Measurements from ENCODE around the gene ADGRA1. TPM values are rescaled to one million over a fixed set of nuclear protein-coding genes. Genes with fewer than 3 reads are reported as not detected.

ADGRA1 gene
- total RNA-seq, 1 experiment from 2014 or later, result not detected

DNA sequence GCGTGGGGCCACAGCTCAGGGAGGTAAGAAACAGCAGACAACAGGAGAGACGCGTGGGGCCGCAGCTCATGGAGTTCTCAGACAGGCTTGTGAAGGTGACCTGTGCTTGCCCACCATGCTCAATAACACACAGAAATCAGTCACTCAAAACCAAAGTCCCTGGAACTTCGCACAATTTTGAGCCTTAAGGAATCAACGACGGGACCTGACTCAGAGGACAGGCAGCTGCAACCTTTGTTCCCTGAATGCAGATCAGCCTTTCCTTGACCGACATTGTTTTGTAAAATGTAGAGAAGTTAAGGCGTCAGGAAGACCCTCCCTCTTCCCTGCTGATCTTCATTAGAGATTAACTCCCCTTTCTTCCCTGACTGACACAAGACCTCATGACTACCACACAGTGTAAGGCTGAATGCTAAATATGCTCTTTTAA, 63.8 kb downstream of the ADGRA1 start:
- Histone ChIP-seq H3K9me2 (replicated peaks; ENCODE audit: low read length) (no peaks in the 10 kb centered on the region), H4K20me1 (ENCODE audit: low read length) (no peaks in the 10 kb centered on the region), H3K4me2 (ENCODE audit: low read length) (no peak overlapping the region), H2AFZ (ENCODE audit: low read length) (no peak overlapping the region), H3K79me2 (ENCODE audit: low read length) (no peaks in the 10 kb centered on the region), H3K36me3 (ENCODE audit: low read depth, low read length) (no peaks in the 10 kb centered on the region), H3K9me3 (ENCODE audit: low read length) (no peaks in the 10 kb centered on the region), H3K27ac (ENCODE audit: low read length) (no peak overlapping the region), H3K27me3 (ENCODE audit: low read length) (peaks cover 19% of the 10 kb centered on the region; the same call in 1 of the 2 replicates), H3K4me3 (ENCODE audit: low read length) (no peak overlapping the region), H3F3A (ENCODE audit: low read length, unreplicated experiment) (no peaks in the 10 kb centered on the region), H3K9ac (ENCODE audit: low read length) (no peak overlapping the region), H3K4me1 (ENCODE audit: insufficient read depth, low read length) (no peaks in the 10 kb centered on the region)
- intact Hi-C loops (cut with micrococcal nuclease), result no loop called here
- DNase-seq, result no peak
- ATAC-seq, result no peak
- ChIA-PET POLR2A (ENCODE audit: unreplicated experiment) (no interaction called here), CTCF (no interaction called here)
- BruUV-seq (replicated peaks), result no TSS peak
- TF ChIP-seq, protein P1, sequence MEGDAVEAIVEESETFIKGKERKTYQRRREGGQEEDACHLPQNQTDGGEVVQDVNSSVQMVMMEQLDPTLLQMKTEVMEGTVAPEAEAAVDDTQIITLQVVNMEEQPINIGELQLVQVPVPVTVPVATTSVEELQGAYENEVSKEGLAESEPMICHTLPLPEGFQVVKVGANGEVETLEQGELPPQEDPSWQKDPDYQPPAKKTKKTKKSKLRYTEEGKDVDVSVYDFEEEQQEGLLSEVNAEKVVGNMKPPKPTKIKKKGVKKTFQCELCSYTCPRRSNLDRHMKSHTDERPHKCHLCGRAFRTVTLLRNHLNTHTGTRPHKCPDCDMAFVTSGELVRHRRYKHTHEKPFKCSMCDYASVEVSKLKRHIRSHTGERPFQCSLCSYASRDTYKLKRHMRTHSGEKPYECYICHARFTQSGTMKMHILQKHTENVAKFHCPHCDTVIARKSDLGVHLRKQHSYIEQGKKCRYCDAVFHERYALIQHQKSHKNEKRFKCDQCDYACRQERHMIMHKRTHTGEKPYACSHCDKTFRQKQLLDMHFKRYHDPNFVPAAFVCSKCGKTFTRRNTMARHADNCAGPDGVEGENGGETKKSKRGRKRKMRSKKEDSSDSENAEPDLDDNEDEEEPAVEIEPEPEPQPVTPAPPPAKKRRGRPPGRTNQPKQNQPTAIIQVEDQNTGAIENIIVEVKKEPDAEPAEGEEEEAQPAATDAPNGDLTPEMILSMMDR (conservative IDR thresholded peaks at IDR 0.05; ENCODE audit: low read depth, low read length), result no peak
- TF ChIP-seq EZH2phosphoT487 (IDR thresholded peaks at IDR 0.05; ENCODE audit: borderline replicate concordance, low read length) (no peak), EZH2 (IDR thresholded peaks at IDR 0.05; ENCODE audit: low read length, unreplicated experiment) (no peak)

GRCh38 chr10:133154411-133154810, 66.7 kb downstream of the ADGRA1 start:
- ATAC-seq, result no peak
- Histone ChIP-seq H3K4me1 (ENCODE audit: insufficient read depth, low read length) (no peaks in the 10 kb centered on the region), H3K9ac (ENCODE audit: low read length) (no peak overlapping the region), H3K27ac (ENCODE audit: low read length) (no peak overlapping the region), H3F3A (ENCODE audit: low read length, unreplicated experiment) (no peaks in the 10 kb centered on the region), H3K4me2 (ENCODE audit: low read length) (no peak overlapping the region), H3K9me2 (replicated peaks; ENCODE audit: low read length) (no peaks in the 10 kb centered on the region), H2AFZ (ENCODE audit: low read length) (no peak overlapping the region), H3K4me3 (ENCODE audit: low read length) (no peak overlapping the region), H3K9me3 (ENCODE audit: low read length) (no peaks in the 10 kb centered on the region), H3K79me2 (ENCODE audit: low read length) (no peaks in the 10 kb centered on the region), H3K27me3 (ENCODE audit: low read length) (peaks cover 11% of the 10 kb centered on the region; the same call in 1 of the 2 replicates), H4K20me1 (ENCODE audit: low read length) (no peaks in the 10 kb centered on the region), H3K36me3 (ENCODE audit: low read depth, low read length) (no peaks in the 10 kb centered on the region)
- intact Hi-C loops (cut with micrococcal nuclease), result no loop called here
- BruUV-seq (replicated peaks), result no TSS peak
- DNase-seq, result no peak
- CTCF ChIA-PET, result no interaction called here
- POLR2A ChIA-PET (ENCODE audit: unreplicated experiment), result interaction anchor here (0.6 kb wide), 1 partner anchor 110 kb away, joined by 3 read pairs; no protein-coding TSS in a partner anchor
- TF ChIP-seq, protein P1 (conservative IDR thresholded peaks at IDR 0.05; ENCODE audit: low read depth, low read length), result no peak
- TF ChIP-seq EZH2 (IDR thresholded peaks at IDR 0.05; ENCODE audit: low read length, unreplicated experiment) (no peak), EZH2phosphoT487 (IDR thresholded peaks at IDR 0.05; ENCODE audit: borderline replicate concordance, low read length) (no peak)

- Histone ChIP-seq H3K9me2 (replicated peaks; ENCODE audit: low read length) (no peaks in the 10 kb centered on the region), H3F3A (ENCODE audit: low read length, unreplicated experiment) (no peaks in the 10 kb centered on the region), H3K79me2 (ENCODE audit: low read length) (no peaks in the 10 kb centered on the region), H2AFZ (ENCODE audit: low read length) (no peak overlapping the region), H3K4me3 (ENCODE audit: low read length) (no peak overlapping the region), H3K27me3 (ENCODE audit: low read length) (peaks cover 4% of the 10 kb centered on the region; the same call in 1 of the 2 replicates), H3K9me3 (ENCODE audit: low read length) (no peaks in the 10 kb centered on the region), H3K36me3 (ENCODE audit: low read depth, low read length) (no peaks in the 10 kb centered on the region), H3K27ac (ENCODE audit: low read length) (no peak overlapping the region), H3K4me1 (ENCODE audit: insufficient read depth, low read length) (no peaks in the 10 kb centered on the region), H3K4me2 (ENCODE audit: low read length) (no peak overlapping the region), H3K9ac (ENCODE audit: low read length) (no peak overlapping the region), H4K20me1 (ENCODE audit: low read length) (no peaks in the 10 kb centered on the region)
- TF ChIP-seq, protein P1 (conservative IDR thresholded peaks at IDR 0.05; ENCODE audit: low read depth, low read length), result no peak
- TF ChIP-seq EZH2phosphoT487 (IDR thresholded peaks at IDR 0.05; ENCODE audit: borderline replicate concordance, low read length), result no peak
- TF ChIP-seq EZH2 (IDR thresholded peaks at IDR 0.05; ENCODE audit: low read length, unreplicated experiment), result no peak
- ChIA-PET POLR2A (ENCODE audit: unreplicated experiment) (no interaction called here), CTCF (no interaction called here)
- intact Hi-C loops (cut with micrococcal nuclease), result no loop called here
- no peak for ATAC-seq
- no peak for DNase-seq
- BruUV-seq (replicated peaks), result no TSS peak
These were observed 67.5 kb downstream of the ADGRA1 start for GRCh38 chr10:133154996-133155778.

All from PC-3 (cell line).